ENCODE data around the gene GPR52. TPM values are rescaled to one million over a fixed set of nuclear protein-coding genes. Genes with fewer than 3 reads are reported as not detected.

The GPR52 gene
- total RNA-seq, 1 donor from 2014 or later = 0.67 TPM

GRCh38 chr1:174428739-174429138, 19.0 kb upstream of the GPR52 start:
- no peak for DNase-seq (ENCODE audit: low spot score)
- Mint-ChIP-seq H3K36me3 (ENCODE audit: low read depth, unreplicated experiment) (no peaks in the 10 kb centered on the region), H3K4me1 (ENCODE audit: unreplicated experiment) (no peaks in the 10 kb centered on the region), H3K4me3 (ENCODE audit: unreplicated experiment) (no peak overlapping the region), H3K27me3 (ENCODE audit: unreplicated experiment) (no peaks in the 10 kb centered on the region), H3K9me3 (ENCODE audit: unreplicated experiment) (no peaks in the 10 kb centered on the region), H3K27ac (ENCODE audit: unreplicated experiment) (no peak overlapping the region)
- TF ChIP-seq, protein P1, sequence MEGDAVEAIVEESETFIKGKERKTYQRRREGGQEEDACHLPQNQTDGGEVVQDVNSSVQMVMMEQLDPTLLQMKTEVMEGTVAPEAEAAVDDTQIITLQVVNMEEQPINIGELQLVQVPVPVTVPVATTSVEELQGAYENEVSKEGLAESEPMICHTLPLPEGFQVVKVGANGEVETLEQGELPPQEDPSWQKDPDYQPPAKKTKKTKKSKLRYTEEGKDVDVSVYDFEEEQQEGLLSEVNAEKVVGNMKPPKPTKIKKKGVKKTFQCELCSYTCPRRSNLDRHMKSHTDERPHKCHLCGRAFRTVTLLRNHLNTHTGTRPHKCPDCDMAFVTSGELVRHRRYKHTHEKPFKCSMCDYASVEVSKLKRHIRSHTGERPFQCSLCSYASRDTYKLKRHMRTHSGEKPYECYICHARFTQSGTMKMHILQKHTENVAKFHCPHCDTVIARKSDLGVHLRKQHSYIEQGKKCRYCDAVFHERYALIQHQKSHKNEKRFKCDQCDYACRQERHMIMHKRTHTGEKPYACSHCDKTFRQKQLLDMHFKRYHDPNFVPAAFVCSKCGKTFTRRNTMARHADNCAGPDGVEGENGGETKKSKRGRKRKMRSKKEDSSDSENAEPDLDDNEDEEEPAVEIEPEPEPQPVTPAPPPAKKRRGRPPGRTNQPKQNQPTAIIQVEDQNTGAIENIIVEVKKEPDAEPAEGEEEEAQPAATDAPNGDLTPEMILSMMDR (IDR thresholded peaks at IDR 0.05; ENCODE audit: unreplicated experiment) = no peak

DNA sequence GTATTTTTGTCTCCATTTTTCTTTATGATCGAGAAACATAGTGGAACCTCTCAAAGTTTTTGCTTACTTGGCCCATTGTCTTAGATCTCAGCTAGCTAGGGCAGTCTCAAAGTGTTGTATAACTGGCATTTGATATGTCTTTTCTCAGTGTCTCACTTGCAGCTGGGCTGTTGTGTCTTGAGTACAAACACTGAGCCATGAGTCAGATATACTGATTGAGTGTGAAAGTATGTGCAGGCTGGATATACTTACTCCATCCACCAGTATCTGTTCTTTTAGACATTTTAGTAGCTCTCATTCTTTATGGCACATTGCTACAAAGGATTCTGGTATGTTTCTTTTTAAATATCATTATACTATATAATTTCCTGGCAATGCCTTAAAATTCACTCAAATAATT, 14.3 kb upstream of the GPR52 start:
- TF ChIP-seq, protein P1 (IDR thresholded peaks at IDR 0.05; ENCODE audit: unreplicated experiment) = no peak
- H3K4me3 Mint-ChIP-seq (ENCODE audit: unreplicated experiment) = no peak overlapping the region
- H3K4me1 Mint-ChIP-seq (ENCODE audit: unreplicated experiment) = no peaks in the 10 kb centered on the region
- peaks cover 2% of the 10 kb centered on the region for H3K27me3 Mint-ChIP-seq (ENCODE audit: unreplicated experiment)
- peaks cover 5% of the 10 kb centered on the region for H3K36me3 Mint-ChIP-seq (ENCODE audit: low read depth, unreplicated experiment)
- H3K27ac Mint-ChIP-seq (ENCODE audit: unreplicated experiment) = no peak overlapping the region
- no peak for DNase-seq (ENCODE audit: low spot score)
- H3K9me3 Mint-ChIP-seq (ENCODE audit: unreplicated experiment) = no peaks in the 10 kb centered on the region

DNA sequence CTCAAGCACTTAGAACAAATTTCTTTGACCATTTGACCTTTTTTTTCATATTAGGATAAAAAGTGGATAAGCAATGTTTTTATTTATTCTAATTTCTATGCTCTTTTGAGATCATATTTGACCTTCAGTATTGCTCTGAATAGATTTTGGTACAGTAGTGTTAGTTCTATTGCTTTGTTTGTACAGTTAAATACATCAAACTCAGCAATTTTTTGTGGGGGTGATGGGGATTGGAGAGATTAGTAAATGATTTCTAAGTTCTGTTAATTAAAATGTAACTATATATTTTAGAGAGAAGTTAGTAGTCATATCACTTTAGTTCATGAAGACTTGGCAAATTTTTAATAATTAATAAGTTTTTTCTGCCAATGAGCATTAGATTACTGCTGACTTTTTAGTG, 2.4 kb upstream of the GPR52 start:
- Mint-ChIP-seq H3K4me1 (ENCODE audit: unreplicated experiment) (peaks cover 10% of the 10 kb centered on the region), H3K4me3 (ENCODE audit: unreplicated experiment) (no peak overlapping the region), H3K36me3 (ENCODE audit: low read depth, unreplicated experiment) (no peaks in the 10 kb centered on the region), H3K9me3 (ENCODE audit: unreplicated experiment) (no peaks in the 10 kb centered on the region), H3K27ac (ENCODE audit: unreplicated experiment) (no peak overlapping the region), H3K27me3 (ENCODE audit: unreplicated experiment) (peaks cover 4% of the 10 kb centered on the region)
- no peak for DNase-seq (ENCODE audit: low spot score)
- TF ChIP-seq, protein P1 (IDR thresholded peaks at IDR 0.05; ENCODE audit: unreplicated experiment) = no peak

DNA sequence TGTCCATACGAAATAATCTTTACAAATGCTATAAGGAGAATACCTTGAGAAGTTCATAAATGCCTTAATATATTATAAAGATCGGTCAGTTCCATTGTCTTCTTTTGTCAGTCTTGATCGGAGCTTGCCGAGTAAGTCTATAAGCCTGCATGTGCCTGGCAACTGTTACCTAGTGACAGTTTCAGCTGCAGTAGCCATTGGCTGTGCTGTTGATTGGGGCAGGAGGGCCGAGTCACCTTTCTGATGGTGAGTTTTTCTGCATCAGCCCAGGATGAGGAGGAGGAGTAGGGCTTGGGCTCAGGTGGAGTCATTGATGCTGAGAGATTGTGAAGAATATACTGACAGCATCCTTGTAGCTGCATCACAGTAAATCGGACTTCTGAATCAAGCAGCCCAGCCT, 1.9 kb upstream of the GPR52 start:
- peaks cover 10% of the 10 kb centered on the region for H3K4me1 Mint-ChIP-seq (ENCODE audit: unreplicated experiment)
- H3K27me3 Mint-ChIP-seq (ENCODE audit: unreplicated experiment) = peaks cover 4% of the 10 kb centered on the region
- no peak overlapping the region for H3K4me3 Mint-ChIP-seq (ENCODE audit: unreplicated experiment)
- no peaks in the 10 kb centered on the region for H3K9me3 Mint-ChIP-seq (ENCODE audit: unreplicated experiment)
- TF ChIP-seq, protein P1 (IDR thresholded peaks at IDR 0.05; ENCODE audit: unreplicated experiment) = no peak
- H3K27ac Mint-ChIP-seq (ENCODE audit: unreplicated experiment) = no peak overlapping the region
- DNase-seq (ENCODE audit: low spot score) = no peak
- H3K36me3 Mint-ChIP-seq (ENCODE audit: low read depth, unreplicated experiment) = no peaks in the 10 kb centered on the region

- H3K36me3 Mint-ChIP-seq (ENCODE audit: low read depth, unreplicated experiment) = no peaks in the 10 kb centered on the region
- H3K9me3 Mint-ChIP-seq (ENCODE audit: unreplicated experiment) = no peaks in the 10 kb centered on the region
- TF ChIP-seq, protein P1 (IDR thresholded peaks at IDR 0.05; ENCODE audit: unreplicated experiment) = no peak
- H3K4me3 Mint-ChIP-seq (ENCODE audit: unreplicated experiment) = no peak overlapping the region
- peaks cover 10% of the 10 kb centered on the region for H3K4me1 Mint-ChIP-seq (ENCODE audit: unreplicated experiment)
- no peak for DNase-seq (ENCODE audit: low spot score)
- H3K27me3 Mint-ChIP-seq (ENCODE audit: unreplicated experiment) = peaks cover 4% of the 10 kb centered on the region
- peak overlapping the region; percentile 74 for H3K27ac Mint-ChIP-seq (ENCODE audit: unreplicated experiment)
Measured at GRCh38 chr1:174448531-174448883, 743 bp downstream of the GPR52 start.
